HL-60 (cell line): ENCODE data around the gene SFTPA2.

Experiments used
- POLR2AphosphoS5 ChIP-seq: IDR thresholded peaks from 2 replicates; pipeline ENCODE4 v1.6.1; 2012; ENCODE audit warnings: low read depth
- TF ChIP-seq, protein P1 (sequence below): IDR thresholded peaks from one replicate; pipeline ENCODE4 v1.5.1; 2011; ENCODE audit warnings: low read length, control low read depth, inconsistent platforms; ENCODE audit not compliant: insufficient read depth
- TF ChIP-seq, protein P2 (sequence below): IDR thresholded peaks from 2 replicates; pipeline ENCODE4 v1.6.1; 2012; ENCODE audit warnings: low read depth; ENCODE audit not compliant: insufficient replicate concordance

GRCh38 chr10:79608505-79609375, 48.5 kb upstream of the SFTPA2 start:
- TF ChIP-seq, protein P1, sequence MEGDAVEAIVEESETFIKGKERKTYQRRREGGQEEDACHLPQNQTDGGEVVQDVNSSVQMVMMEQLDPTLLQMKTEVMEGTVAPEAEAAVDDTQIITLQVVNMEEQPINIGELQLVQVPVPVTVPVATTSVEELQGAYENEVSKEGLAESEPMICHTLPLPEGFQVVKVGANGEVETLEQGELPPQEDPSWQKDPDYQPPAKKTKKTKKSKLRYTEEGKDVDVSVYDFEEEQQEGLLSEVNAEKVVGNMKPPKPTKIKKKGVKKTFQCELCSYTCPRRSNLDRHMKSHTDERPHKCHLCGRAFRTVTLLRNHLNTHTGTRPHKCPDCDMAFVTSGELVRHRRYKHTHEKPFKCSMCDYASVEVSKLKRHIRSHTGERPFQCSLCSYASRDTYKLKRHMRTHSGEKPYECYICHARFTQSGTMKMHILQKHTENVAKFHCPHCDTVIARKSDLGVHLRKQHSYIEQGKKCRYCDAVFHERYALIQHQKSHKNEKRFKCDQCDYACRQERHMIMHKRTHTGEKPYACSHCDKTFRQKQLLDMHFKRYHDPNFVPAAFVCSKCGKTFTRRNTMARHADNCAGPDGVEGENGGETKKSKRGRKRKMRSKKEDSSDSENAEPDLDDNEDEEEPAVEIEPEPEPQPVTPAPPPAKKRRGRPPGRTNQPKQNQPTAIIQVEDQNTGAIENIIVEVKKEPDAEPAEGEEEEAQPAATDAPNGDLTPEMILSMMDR = peak; percentile 48
- no peak for TF ChIP-seq POLR2AphosphoS5
- TF ChIP-seq, protein P2, sequence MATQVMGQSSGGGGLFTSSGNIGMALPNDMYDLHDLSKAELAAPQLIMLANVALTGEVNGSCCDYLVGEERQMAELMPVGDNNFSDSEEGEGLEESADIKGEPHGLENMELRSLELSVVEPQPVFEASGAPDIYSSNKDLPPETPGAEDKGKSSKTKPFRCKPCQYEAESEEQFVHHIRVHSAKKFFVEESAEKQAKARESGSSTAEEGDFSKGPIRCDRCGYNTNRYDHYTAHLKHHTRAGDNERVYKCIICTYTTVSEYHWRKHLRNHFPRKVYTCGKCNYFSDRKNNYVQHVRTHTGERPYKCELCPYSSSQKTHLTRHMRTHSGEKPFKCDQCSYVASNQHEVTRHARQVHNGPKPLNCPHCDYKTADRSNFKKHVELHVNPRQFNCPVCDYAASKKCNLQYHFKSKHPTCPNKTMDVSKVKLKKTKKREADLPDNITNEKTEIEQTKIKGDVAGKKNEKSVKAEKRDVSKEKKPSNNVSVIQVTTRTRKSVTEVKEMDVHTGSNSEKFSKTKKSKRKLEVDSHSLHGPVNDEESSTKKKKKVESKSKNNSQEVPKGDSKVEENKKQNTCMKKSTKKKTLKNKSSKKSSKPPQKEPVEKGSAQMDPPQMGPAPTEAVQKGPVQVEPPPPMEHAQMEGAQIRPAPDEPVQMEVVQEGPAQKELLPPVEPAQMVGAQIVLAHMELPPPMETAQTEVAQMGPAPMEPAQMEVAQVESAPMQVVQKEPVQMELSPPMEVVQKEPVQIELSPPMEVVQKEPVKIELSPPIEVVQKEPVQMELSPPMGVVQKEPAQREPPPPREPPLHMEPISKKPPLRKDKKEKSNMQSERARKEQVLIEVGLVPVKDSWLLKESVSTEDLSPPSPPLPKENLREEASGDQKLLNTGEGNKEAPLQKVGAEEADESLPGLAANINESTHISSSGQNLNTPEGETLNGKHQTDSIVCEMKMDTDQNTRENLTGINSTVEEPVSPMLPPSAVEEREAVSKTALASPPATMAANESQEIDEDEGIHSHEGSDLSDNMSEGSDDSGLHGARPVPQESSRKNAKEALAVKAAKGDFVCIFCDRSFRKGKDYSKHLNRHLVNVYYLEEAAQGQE = no peak
